H1 (cell line): ENCODE results near the gene CISH. TPM values are rescaled to one million over a fixed set of nuclear protein-coding genes. Genes with fewer than 3 reads are reported as not detected.

Experiments
- CTCF ChIA-PET: fragments of 300-600 bp; sonication (Branson Sonifier 250); formaldehyde crosslinking; loops from one replicate; lab custom pipeline; 2021; ENCODE audit not compliant: partially characterized antibody; lab: Charles Lee
- POLR2A ChIA-PET: fragments of 300-600 bp; sonication (Branson Sonifier 250); formaldehyde crosslinking; loops from one replicate; lab custom pipeline; 2021; ENCODE audit warnings: inconsistent platforms; ENCODE audit not compliant: partially characterized antibody; lab: Charles Lee
- DNase-seq, 2 experiments: peaks; one replicate each; pipeline versions ENCODE4 v3.0.0 to v3.0.0-alpha.2; 2010 to 2022; ENCODE audit warnings: low spot score in 2 of 2, low read depth in 1 of 2, mixed read lengths in 1 of 2
- FAIRE-seq: peaks from 2 replicates; lab custom pipeline; 2011; peaks lifted over from hg19 to GRCh38; lab: Jason Lieb, UNC
- H2AFZ ChIP-seq: 2 replicates; pipeline ENCODE4 v1.8.1; 2012; ENCODE audit warnings: low read length, inconsistent platforms
- H2AK5ac ChIP-seq: 2 replicates; pipeline ENCODE4 v1.6.1; 2013; ENCODE audit warnings: low read depth, low read length
- H2BK120ac ChIP-seq: replicated peaks from 2 replicates; pipeline ENCODE3; 2013; ENCODE audit warnings: low read depth, low read length, inconsistent platforms
- H2BK12ac ChIP-seq: 2 replicates; pipeline ENCODE4 v1.6.1; 2013; ENCODE audit warnings: low read depth, low read length
- H2BK15ac ChIP-seq: 2 replicates; pipeline ENCODE4 v1.6.1; 2013; ENCODE audit warnings: low read length
- H2BK20ac ChIP-seq: 2 replicates; pipeline ENCODE4 v1.6.1; 2013; ENCODE audit warnings: low read length
- H2BK5ac ChIP-seq: 2 replicates; pipeline ENCODE4 v1.6.1; 2013; ENCODE audit warnings: low read depth, low read length
- H3K14ac ChIP-seq: 2 replicates; pipeline ENCODE4 v1.6.1; 2013; ENCODE audit warnings: inconsistent platforms; ENCODE audit not compliant: insufficient read length
- H3K18ac ChIP-seq: 2 replicates; pipeline ENCODE4 v1.6.1; 2013; ENCODE audit warnings: low read length; ENCODE audit errors: extremely low read depth
- H3K23ac ChIP-seq: 2 replicates; pipeline ENCODE4 v1.6.1; 2013; ENCODE audit warnings: inconsistent platforms; ENCODE audit not compliant: insufficient read length
- H3K23me2 ChIP-seq: 2 replicates; pipeline ENCODE4 v1.6.1; 2013; ENCODE audit warnings: low read depth, low read length
- H3K27ac ChIP-seq: 2 replicates; pipeline ENCODE4 v1.6.1; 2011; ENCODE audit warnings: low read depth, low read length, inconsistent platforms
- H3K27me3 ChIP-seq, 4 experiments: replicated peaks in 1 of 4; 1 replicate in 1 of 4; 2 replicates in 3 of 4; pipeline versions ENCODE4 v1.6.1 to v1.8.1; 2011 to 2013; ENCODE audit warnings: low read length in 3 of 4, mild to moderate bottlenecking in 3 of 4, inconsistent platforms in 2 of 4, mixed read lengths in 2 of 4, moderate library complexity in 1 of 4; ENCODE audit not compliant: control insufficient read depth in 3 of 4, insufficient read depth in 3 of 4; ENCODE audit errors: extremely low read depth in 1 of 4
- H3K36me3 ChIP-seq, 4 experiments: 2 replicates each; pipeline versions ENCODE4 v1.6.1 to v1.8.1; 2011 to 2013; ENCODE audit warnings: mild to moderate bottlenecking in 4 of 4, low read length in 3 of 4, moderate library complexity in 2 of 4, control low read depth in 1 of 4, inconsistent platforms in 1 of 4; ENCODE audit not compliant: insufficient read depth in 4 of 4, control insufficient read depth in 2 of 4
- H3K4ac ChIP-seq: replicated peaks from 2 replicates; pipeline ENCODE3; 2013; ENCODE audit warnings: low read length, low read depth, mixed read lengths, inconsistent platforms; ENCODE audit not compliant: insufficient read length
- H3K4me1 ChIP-seq, 4 experiments: replicated peaks in 1 of 4; 1 replicate in 1 of 4; 2 replicates in 3 of 4; pipeline versions ENCODE4 v1.6.1 to v1.8.1; 2011 to 2013; ENCODE audit warnings: low read length in 3 of 4, inconsistent platforms in 2 of 4, mixed read lengths in 1 of 4; ENCODE audit not compliant: insufficient read depth in 4 of 4, control insufficient read depth in 3 of 4
- H3K4me2 ChIP-seq, 2 experiments: 2 replicates each; pipeline versions ENCODE4 v1.6.1 to v1.8.1; 2011 to 2013; ENCODE audit warnings: low read depth in 2 of 2, low read length in 2 of 2, control low read depth in 1 of 2, inconsistent platforms in 1 of 2, mild to moderate bottlenecking in 1 of 2; ENCODE audit not compliant: insufficient read depth in 1 of 2
- H3K4me3 ChIP-seq, 4 experiments: fragments of 200-600, 300-600 bp in 1 of 4; sonication (generic), shearing (Covaris generic), sonication (Bioruptor Twin) in 1 of 4; 2 replicates each; pipeline versions ENCODE4 v1.5.1 to v1.8.1; 2011 to 2016; ENCODE audit warnings: low read length in 4 of 4, low read depth in 3 of 4, control low read depth in 2 of 4, inconsistent platforms in 2 of 4, mild to moderate bottlenecking in 2 of 4, mixed read lengths in 1 of 4, moderate library complexity in 1 of 4; ENCODE audit not compliant: insufficient read depth in 2 of 4; ENCODE audit errors: extremely low read depth in 1 of 4
- H3K56ac ChIP-seq: replicated peaks from 2 replicates; pipeline ENCODE3; 2013; ENCODE audit warnings: low read depth, mild to moderate bottlenecking, mixed read lengths, low read length, inconsistent platforms; ENCODE audit not compliant: insufficient read length
- H3K79me1 ChIP-seq: 2 replicates; pipeline ENCODE4 v1.6.1; 2013; ENCODE audit warnings: low read depth, low read length, control low read depth
- H3K79me2 ChIP-seq, 2 experiments: 2 replicates each; pipeline versions ENCODE4 v1.6.1 to v1.8.1; 2012 to 2013; ENCODE audit warnings: low read length in 2 of 2, mild to moderate bottlenecking in 2 of 2, inconsistent platforms in 1 of 2; ENCODE audit not compliant: insufficient read depth in 2 of 2, control insufficient read depth in 1 of 2
- H3K9ac ChIP-seq, 4 experiments: replicated peaks in 1 of 4; 1 replicate in 1 of 4; 2 replicates in 3 of 4; pipeline versions ENCODE4 v1.6.1 to v1.8.1; 2011 to 2013; ENCODE audit warnings: low read depth in 3 of 4, low read length in 3 of 4, control low read depth in 2 of 4, mild to moderate bottlenecking in 2 of 4, moderate library complexity in 2 of 4, inconsistent platforms in 1 of 4; ENCODE audit errors: extremely low read depth in 1 of 4
- H3K9me3 ChIP-seq, 2 experiments: 2 replicates each; pipeline versions ENCODE4 v1.6.1 to v1.8.1; 2012 to 2013; ENCODE audit warnings: mild to moderate bottlenecking in 2 of 2, moderate library complexity in 2 of 2, control low read depth in 1 of 2, inconsistent platforms in 1 of 2, low read depth in 1 of 2, low read length in 1 of 2, mixed read lengths in 1 of 2; ENCODE audit not compliant: insufficient read depth in 2 of 2
- H4K20me1 ChIP-seq, 2 experiments: replicated peaks in 1 of 2; 2 replicates each; pipeline versions ENCODE3 to v1.8.1; 2011 to 2013; ENCODE audit warnings: inconsistent platforms in 2 of 2, low read length in 2 of 2, mild to moderate bottlenecking in 1 of 2; ENCODE audit not compliant: insufficient read depth in 2 of 2, control insufficient read depth in 1 of 2
- H4K5ac ChIP-seq: 2 replicates; pipeline ENCODE4 v1.6.1; 2013; ENCODE audit warnings: low read length, low read depth, mixed read lengths, inconsistent platforms; ENCODE audit not compliant: insufficient read length
- H4K8ac ChIP-seq: 2 replicates; pipeline ENCODE4 v1.8.0; 2013; ENCODE audit warnings: mild to moderate bottlenecking, moderate library complexity, low read length, inconsistent platforms; ENCODE audit not compliant: insufficient read depth; ENCODE audit errors: extremely low read depth
- H4K91ac ChIP-seq: replicated peaks from 2 replicates; pipeline ENCODE3; 2013; ENCODE audit warnings: low read length, mixed read lengths, inconsistent platforms; ENCODE audit not compliant: insufficient read length
- BACH1 ChIP-seq: IDR thresholded peaks from 2 replicates; pipeline ENCODE4 v1.6.1; 2012; ENCODE audit warnings: low read length, improper control_type of control experiment
- BRCA1 ChIP-seq: IDR thresholded peaks from 2 replicates; pipeline ENCODE4 v1.6.1; 2012; ENCODE audit warnings: low read depth, low read length, improper control_type of control experiment
- CTBP2 ChIP-seq: IDR thresholded peaks from 2 replicates; pipeline ENCODE4 v1.7.0; 2011; ENCODE audit warnings: borderline replicate concordance, mild to moderate bottlenecking, moderate library complexity, mixed read lengths, low read length; ENCODE audit not compliant: insufficient read depth, insufficient read length
- EP300 ChIP-seq, 2 experiments: IDR thresholded peaks; 1 replicate in 1 of 2; 2 replicates in 1 of 2; pipeline ENCODE4 v1.6.1; 2011 to 2012; ENCODE audit warnings: low read depth in 2 of 2, low read length in 2 of 2, mild to moderate bottlenecking in 2 of 2, borderline replicate concordance in 1 of 2, inconsistent platforms in 1 of 2, moderate library complexity in 1 of 2
- RAD21 ChIP-seq, 2 experiments: IDR thresholded peaks in 1 of 2; conservative IDR thresholded peaks in 1 of 2; 2 replicates each; pipeline ENCODE4 v1.6.1; 2011; ENCODE audit warnings: low read depth in 2 of 2, low read length in 2 of 2, improper control_type of control experiment in 1 of 2, inconsistent platforms in 1 of 2, mild to moderate bottlenecking in 1 of 2, moderate library complexity in 1 of 2
- SIN3A ChIP-seq, 2 experiments: IDR thresholded peaks in 1 of 2; conservative IDR thresholded peaks in 1 of 2; 2 replicates each; pipeline ENCODE4 v1.6.1; 2011 to 2012; ENCODE audit warnings: low read length in 2 of 2, improper control_type of control experiment in 1 of 2, low read depth in 1 of 2, mild to moderate bottlenecking in 1 of 2
- SIRT6 ChIP-seq: IDR thresholded peaks from one replicate; pipeline ENCODE4 v1.7.1; 2012; ENCODE audit warnings: low read length, inconsistent platforms
- SRF ChIP-seq: IDR thresholded peaks from 2 replicates; pipeline ENCODE4 v1.6.1; 2011; ENCODE audit warnings: mild to moderate bottlenecking, low read depth, low read length, moderate library complexity
- TCF12 ChIP-seq: IDR thresholded peaks from 2 replicates; pipeline ENCODE4 v1.6.1; 2011; ENCODE audit warnings: low read depth, mild to moderate bottlenecking, low read length
- WGBS, 2 experiments: shearing (Covaris generic) in 1 of 2; methylation state at CpG; one replicate each; pipeline versions ENCODE4 v1.1.6 to v1.1.7; 2013 to 2015; ENCODE audit warnings: low lambda C conversion rate in 2 of 2, mixed read lengths in 2 of 2, inconsistent platforms in 1 of 2, low coverage in 1 of 2, missing lambda C conversion rate in 1 of 2; ENCODE audit not compliant: insufficient replicate concordance in 2 of 2, insufficient coverage in 1 of 2, insufficient read length in 1 of 2; ENCODE audit errors: extremely low coverage in 1 of 2, missing lambda C conversion rate in 1 of 2; 5-methylcytosine and 5-hydroxymethylcytosine counted together
- polyA plus RNA-seq, 7 experiments: library from polyadenylated mRNA; depleted of rRNA in 3 of 7; stranded (reverse) in 5 of 7; unstranded in 2 of 7; fragments of >200 nt in 5 of 7; fragments of 200-250 nt in 2 of 7; gene quantifications; 1 replicate in 5 of 7; 2 replicates in 1 of 7; 4 replicates in 1 of 7; pipeline versions ENCODE4 v1.2.1 to v1.2.3, GENCODE V29; 2011 to 2013; ENCODE audit warnings: missing spikeins in 2 of 7, mixed read lengths in 2 of 7
- total RNA-seq: library from RNA; stranded (reverse); fragmentation: NEBNext Ultra II Directional; extraction: Animal tissue kit (Norgen Biotek cat#: 25700); gene quantifications from 2 replicates; pipeline ENCODE4 v1.2.1, GENCODE V29; 2021
- TF ChIP-seq, protein P1 (sequence below): IDR thresholded peaks from 2 replicates; pipeline ENCODE4 v1.6.1; 2012; ENCODE audit warnings: inconsistent platforms
- TF ChIP-seq, protein P2 (sequence below): IDR thresholded peaks from 2 replicates; pipeline ENCODE4 v1.6.1; 2012; ENCODE audit warnings: low read length, inconsistent platforms

The CISH gene
- total and polyA plus RNA-seq, 2 of the 8 experiments (the other 6 are each of a cell fraction or from before 2014, with no cell fraction given) = 1.9 to 2.2 TPM

DNA sequence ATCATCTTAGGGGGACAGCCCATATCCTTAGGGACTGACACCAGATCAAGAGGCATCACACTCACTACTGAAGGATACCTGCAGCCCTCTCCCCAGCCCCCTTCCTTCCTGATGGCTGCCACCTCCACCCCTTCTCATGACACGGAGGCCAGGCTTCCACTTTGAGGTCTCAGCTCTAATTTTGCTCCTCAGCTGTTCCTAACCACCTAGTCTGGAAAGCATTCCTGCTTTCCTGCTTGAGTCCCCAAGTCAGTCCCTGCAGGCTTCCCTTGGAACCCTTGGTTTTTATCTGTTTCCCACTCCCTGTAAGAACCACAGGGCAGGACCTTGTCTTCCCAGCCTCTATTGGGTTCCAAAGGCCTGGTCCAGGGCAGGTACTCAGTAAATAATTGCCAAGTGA lies 47.3 kb downstream of the CISH start:
- no peak overlapping the region for H3K18ac ChIP-seq
- H3K23ac ChIP-seq = no peak overlapping the region
- H2BK5ac ChIP-seq = no peak overlapping the region
- no peak overlapping the region for H2AK5ac ChIP-seq
- no peak overlapping the region for H3K27ac ChIP-seq
- H3K9me3 ChIP-seq = no peaks in the 10 kb centered on the region
- FAIRE-seq (no peak), DNase-seq (no peak)
- H4K5ac ChIP-seq = no peak overlapping the region
- no peaks in the 10 kb centered on the region for H3K79me2 ChIP-seq
- H3K4me3 ChIP-seq = no peak overlapping the region
- H4K20me1 ChIP-seq = no peaks in the 10 kb centered on the region
- H3K23me2 ChIP-seq = peaks cover 11% of the 10 kb centered on the region; the same call in 1 of the 2 replicates
- CTCF ChIA-PET = interaction anchor here (1.0 to 46.5 kb wide), 5 partner anchors 8 to 192 kb away, joined by 3 to 863 read pairs (median 3); partner anchors contain the start of genes CISH and MAPKAPK3
- no peaks in the 10 kb centered on the region for H3K36me3 ChIP-seq
- H3K27me3 ChIP-seq = peaks cover 0 to 13% (median 5%) of the 10 kb centered on the region in 4 experiments; a peak in 4 of 7 replicates
- no peak overlapping the region for H4K8ac ChIP-seq
- POLR2A ChIA-PET = interaction anchor here (1.8 kb wide), 1 partner anchor 227 kb away, joined by 5 read pairs; no protein-coding TSS in a partner anchor
- H2BK15ac ChIP-seq = no peak overlapping the region
- peaks cover 0 to 6% (median 4%) of the 10 kb centered on the region in 4 experiments; a peak in 5 of 7 replicates for H3K4me1 ChIP-seq
- H3K14ac ChIP-seq = no peak overlapping the region
- H3K4me2 ChIP-seq = no peak overlapping the region
- 85% methylated on average over 1 of the region's 1 CpG; no CpG with 5 or more reads in 1 of the 2 experiments for WGBS, 2 experiments
- no peak overlapping the region for H2AFZ ChIP-seq
- H3K9ac ChIP-seq = no peak overlapping the region
- no peaks in the 10 kb centered on the region for H3K79me1 ChIP-seq
- H2BK20ac ChIP-seq = no peak overlapping the region
- no peak overlapping the region for H4K91ac ChIP-seq
- no peak overlapping the region for H2BK120ac ChIP-seq
- H3K4ac ChIP-seq = no peak overlapping the region
- H3K56ac ChIP-seq = no peak overlapping the region
- H2BK12ac ChIP-seq = no peak overlapping the region
- TF ChIP-seq, protein P1, sequence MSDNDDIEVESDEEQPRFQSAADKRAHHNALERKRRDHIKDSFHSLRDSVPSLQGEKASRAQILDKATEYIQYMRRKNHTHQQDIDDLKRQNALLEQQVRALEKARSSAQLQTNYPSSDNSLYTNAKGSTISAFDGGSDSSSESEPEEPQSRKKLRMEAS = no peak
- TF ChIP-seq SIN3A (conservative IDR thresholded peaks at IDR 0.05 in 1 of 2, IDR thresholded peaks at IDR 0.05 in 1 of 2; ENCODE audit: low read depth in 1 of 2, low read length in 2 of 2) (no peak), RAD21 (IDR thresholded peaks at IDR 0.05 in 1 of 2, conservative IDR thresholded peaks at IDR 0.05 in 1 of 2; ENCODE audit: low read depth in 2 of 2, low read length in 2 of 2) (no peak), TCF12 (no peak), BACH1 (no peak), EP300 (IDR thresholded peaks at IDR 0.05; ENCODE audit: borderline replicate concordance in 1 of 2, low read depth in 2 of 2, low read length in 2 of 2) (no peak), SIRT6 (no peak), SRF (no peak), CTBP2 (no peak), BRCA1 (no peak)
- TF ChIP-seq, protein P2, sequence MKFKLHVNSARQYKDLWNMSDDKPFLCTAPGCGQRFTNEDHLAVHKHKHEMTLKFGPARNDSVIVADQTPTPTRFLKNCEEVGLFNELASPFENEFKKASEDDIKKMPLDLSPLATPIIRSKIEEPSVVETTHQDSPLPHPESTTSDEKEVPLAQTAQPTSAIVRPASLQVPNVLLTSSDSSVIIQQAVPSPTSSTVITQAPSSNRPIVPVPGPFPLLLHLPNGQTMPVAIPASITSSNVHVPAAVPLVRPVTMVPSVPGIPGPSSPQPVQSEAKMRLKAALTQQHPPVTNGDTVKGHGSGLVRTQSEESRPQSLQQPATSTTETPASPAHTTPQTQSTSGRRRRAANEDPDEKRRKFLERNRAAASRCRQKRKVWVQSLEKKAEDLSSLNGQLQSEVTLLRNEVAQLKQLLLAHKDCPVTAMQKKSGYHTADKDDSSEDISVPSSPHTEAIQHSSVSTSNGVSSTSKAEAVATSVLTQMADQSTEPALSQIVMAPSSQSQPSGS = no peak
